Measurements from ENCODE around the gene MEGF6.
A peak's percentile ranks its signal among the peaks of the same experiment; 100 is the strongest.

Gene MEGF6

GRCh38 chr1:3620708-3621107 is 9.4 kb upstream of the MEGF6 start:
- Histone ChIP-seq H3K9me3 (ENCODE audit: low read depth, low read length) (no peaks in the 10 kb centered on the region), H3K27ac (no peak overlapping the region), H3K4me3 (no peak overlapping the region), H3K9ac (ENCODE audit: insufficient read length) (no peak overlapping the region), H3K36me3 (ENCODE audit: insufficient read depth, low read length) (no peaks in the 10 kb centered on the region)
- no peak for TF ChIP-seq FOXP2 (optimal IDR thresholded peaks at IDR 0.05; ENCODE audit: control extremely low read depth, extremely low read length, insufficient read depth)
- no peak for TF ChIP-seq EZH2 (IDR thresholded peaks at IDR 0.05)
- no peak for TF ChIP-seq POLR2AphosphoS5 (IDR thresholded peaks at IDR 0.05; ENCODE audit: borderline replicate concordance, low read depth, low read length)
- no peak for DNase-seq (ENCODE audit: low read depth, low spot score)

GRCh38 chr1:3618881-3619671 is 7.8 kb upstream of the MEGF6 start:
- DNase-seq (ENCODE audit: low read depth, low spot score): peak; percentile 52
- TF ChIP-seq FOXP2 (optimal IDR thresholded peaks at IDR 0.05; ENCODE audit: control extremely low read depth, extremely low read length, insufficient read depth): peak; percentile 62
- TF ChIP-seq EZH2 (IDR thresholded peaks at IDR 0.05): no peak
- H3K4me3 ChIP-seq: no peak overlapping the region
- H3K36me3 ChIP-seq (ENCODE audit: insufficient read depth, low read length): no peaks in the 10 kb centered on the region
- no peak overlapping the region for H3K9ac ChIP-seq (ENCODE audit: insufficient read length)
- H3K9me3 ChIP-seq (ENCODE audit: low read depth, low read length): no peaks in the 10 kb centered on the region
- H3K27ac ChIP-seq: no peak overlapping the region

GRCh38 chr1:3618531-3618880 is 7.2 kb upstream of the MEGF6 start:
- no peak overlapping the region for H3K4me3 ChIP-seq
- H3K27ac ChIP-seq: no peak overlapping the region
- H3K36me3 ChIP-seq (ENCODE audit: insufficient read depth, low read length): no peaks in the 10 kb centered on the region
- TF ChIP-seq POLR2AphosphoS5 (IDR thresholded peaks at IDR 0.05; ENCODE audit: borderline replicate concordance, low read depth, low read length): no peak
- TF ChIP-seq FOXP2 (optimal IDR thresholded peaks at IDR 0.05; ENCODE audit: control extremely low read depth, extremely low read length, insufficient read depth): no peak
- TF ChIP-seq EZH2 (IDR thresholded peaks at IDR 0.05): no peak
- no peaks in the 10 kb centered on the region for H3K9me3 ChIP-seq (ENCODE audit: low read depth, low read length)
- no peak overlapping the region for H3K9ac ChIP-seq (ENCODE audit: insufficient read length)
- no peak for DNase-seq (ENCODE audit: low read depth, low spot score)

- no peaks in the 10 kb centered on the region for H3K36me3 ChIP-seq (ENCODE audit: insufficient read depth, low read length)
- no peak overlapping the region for H3K4me3 ChIP-seq
- TF ChIP-seq POLR2AphosphoS5 (IDR thresholded peaks at IDR 0.05; ENCODE audit: borderline replicate concordance, low read depth, low read length) (no peak), FOXP2 (optimal IDR thresholded peaks at IDR 0.05; ENCODE audit: control extremely low read depth, extremely low read length, insufficient read depth) (no peak), EZH2 (IDR thresholded peaks at IDR 0.05) (no peak)
- no peak overlapping the region for H3K27ac ChIP-seq
- no peaks in the 10 kb centered on the region for H3K9me3 ChIP-seq (ENCODE audit: low read depth, low read length)
- no peak overlapping the region for H3K9ac ChIP-seq (ENCODE audit: insufficient read length)
- no peak for DNase-seq (ENCODE audit: low read depth, low spot score)
These were observed 6.6 kb upstream of the MEGF6 start for GRCh38 chr1:3617806-3618345.

- H3K9me3 ChIP-seq (ENCODE audit: low read depth, low read length): no peaks in the 10 kb centered on the region
- H3K9ac ChIP-seq (ENCODE audit: insufficient read length): no peak overlapping the region
- no peak overlapping the region for H3K4me3 ChIP-seq
- no peak for DNase-seq (ENCODE audit: low read depth, low spot score)
- no peak overlapping the region for H3K27ac ChIP-seq
- no peak for TF ChIP-seq EZH2 (IDR thresholded peaks at IDR 0.05)
- no peak for TF ChIP-seq FOXP2 (optimal IDR thresholded peaks at IDR 0.05; ENCODE audit: control extremely low read depth, extremely low read length, insufficient read depth)
- no peak for TF ChIP-seq POLR2AphosphoS5 (IDR thresholded peaks at IDR 0.05; ENCODE audit: borderline replicate concordance, low read depth, low read length)
- no peaks in the 10 kb centered on the region for H3K36me3 ChIP-seq (ENCODE audit: insufficient read depth, low read length)
These were observed 5.6 kb upstream of the MEGF6 start for GRCh38 chr1:3616861-3617260.

GRCh38 chr1:3614755-3615742 is 3.7 kb upstream of the MEGF6 start:
- no peak overlapping the region for H3K4me3 ChIP-seq
- no peak for DNase-seq (ENCODE audit: low read depth, low spot score)
- H3K27ac ChIP-seq: no peak overlapping the region

GRCh38 chr1:3612123-3612522 is 815 bp upstream of the MEGF6 start:
- TF ChIP-seq POLR2AphosphoS5 (IDR thresholded peaks at IDR 0.05; ENCODE audit: borderline replicate concordance, low read depth, low read length) (no peak), EZH2 (IDR thresholded peaks at IDR 0.05) (no peak), FOXP2 (optimal IDR thresholded peaks at IDR 0.05; ENCODE audit: control extremely low read depth, extremely low read length, insufficient read depth) (no peak)
- DNase-seq (ENCODE audit: low read depth, low spot score): no peak
- H3K36me3 ChIP-seq (ENCODE audit: insufficient read depth, low read length): no peaks in the 10 kb centered on the region
- H3K9me3 ChIP-seq (ENCODE audit: low read depth, low read length): no peaks in the 10 kb centered on the region
- H3K9ac ChIP-seq (ENCODE audit: insufficient read length): no peak overlapping the region
- no peak overlapping the region for H3K27ac ChIP-seq
- H3K4me3 ChIP-seq: peak overlapping the region; percentile 72

More at GRCh38 chr1:3614755-3615742, 3.7 kb upstream of the MEGF6 start:
- no peaks in the 10 kb centered on the region for H3K9me3 ChIP-seq (ENCODE audit: low read depth, low read length)
- no peak overlapping the region for H3K9ac ChIP-seq (ENCODE audit: insufficient read length)
- no peaks in the 10 kb centered on the region for H3K36me3 ChIP-seq (ENCODE audit: insufficient read depth, low read length)
- TF ChIP-seq POLR2AphosphoS5 (IDR thresholded peaks at IDR 0.05; ENCODE audit: borderline replicate concordance, low read depth, low read length) (no peak), EZH2 (IDR thresholded peaks at IDR 0.05) (no peak), FOXP2 (optimal IDR thresholded peaks at IDR 0.05; ENCODE audit: control extremely low read depth, extremely low read length, insufficient read depth) (no peak)
